ENCODE results near the gene MXRA8.
"Not testable (repeated sequence)": the region's sequence is repeated elsewhere in the genome, so short reads cannot be mapped to it uniquely, and the experiment has no call there.

The MXRA8 gene

DNA sequence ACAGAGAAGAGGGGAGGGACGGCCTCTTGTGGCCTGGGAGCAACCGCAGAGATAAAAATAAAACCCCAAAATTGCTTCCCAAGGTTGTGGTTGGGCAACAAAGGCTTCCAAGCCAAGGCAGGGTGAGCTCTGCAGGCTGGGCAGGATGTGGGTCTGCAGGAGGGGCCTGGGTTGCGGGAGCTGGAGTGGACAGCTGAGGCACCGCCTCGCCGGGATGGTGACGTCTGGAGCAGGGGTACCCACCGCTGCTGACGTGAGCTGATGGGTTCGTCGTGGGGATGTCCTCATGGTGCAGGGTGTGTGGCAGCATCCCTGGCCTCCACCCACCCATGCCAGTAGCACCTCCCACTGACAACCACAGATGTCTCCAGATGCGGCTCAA is 13.0 kb upstream of the MXRA8 start:
- no peak for DNase-seq (ENCODE audit: low read depth)
- no peak overlapping the region for H3K4me3 ChIP-seq (ENCODE audit: low read length)
- TF ChIP-seq, protein P1, sequence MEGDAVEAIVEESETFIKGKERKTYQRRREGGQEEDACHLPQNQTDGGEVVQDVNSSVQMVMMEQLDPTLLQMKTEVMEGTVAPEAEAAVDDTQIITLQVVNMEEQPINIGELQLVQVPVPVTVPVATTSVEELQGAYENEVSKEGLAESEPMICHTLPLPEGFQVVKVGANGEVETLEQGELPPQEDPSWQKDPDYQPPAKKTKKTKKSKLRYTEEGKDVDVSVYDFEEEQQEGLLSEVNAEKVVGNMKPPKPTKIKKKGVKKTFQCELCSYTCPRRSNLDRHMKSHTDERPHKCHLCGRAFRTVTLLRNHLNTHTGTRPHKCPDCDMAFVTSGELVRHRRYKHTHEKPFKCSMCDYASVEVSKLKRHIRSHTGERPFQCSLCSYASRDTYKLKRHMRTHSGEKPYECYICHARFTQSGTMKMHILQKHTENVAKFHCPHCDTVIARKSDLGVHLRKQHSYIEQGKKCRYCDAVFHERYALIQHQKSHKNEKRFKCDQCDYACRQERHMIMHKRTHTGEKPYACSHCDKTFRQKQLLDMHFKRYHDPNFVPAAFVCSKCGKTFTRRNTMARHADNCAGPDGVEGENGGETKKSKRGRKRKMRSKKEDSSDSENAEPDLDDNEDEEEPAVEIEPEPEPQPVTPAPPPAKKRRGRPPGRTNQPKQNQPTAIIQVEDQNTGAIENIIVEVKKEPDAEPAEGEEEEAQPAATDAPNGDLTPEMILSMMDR (conservative IDR thresholded peaks at IDR 0.05; ENCODE audit: low read depth, low read length), result no peak

DNA sequence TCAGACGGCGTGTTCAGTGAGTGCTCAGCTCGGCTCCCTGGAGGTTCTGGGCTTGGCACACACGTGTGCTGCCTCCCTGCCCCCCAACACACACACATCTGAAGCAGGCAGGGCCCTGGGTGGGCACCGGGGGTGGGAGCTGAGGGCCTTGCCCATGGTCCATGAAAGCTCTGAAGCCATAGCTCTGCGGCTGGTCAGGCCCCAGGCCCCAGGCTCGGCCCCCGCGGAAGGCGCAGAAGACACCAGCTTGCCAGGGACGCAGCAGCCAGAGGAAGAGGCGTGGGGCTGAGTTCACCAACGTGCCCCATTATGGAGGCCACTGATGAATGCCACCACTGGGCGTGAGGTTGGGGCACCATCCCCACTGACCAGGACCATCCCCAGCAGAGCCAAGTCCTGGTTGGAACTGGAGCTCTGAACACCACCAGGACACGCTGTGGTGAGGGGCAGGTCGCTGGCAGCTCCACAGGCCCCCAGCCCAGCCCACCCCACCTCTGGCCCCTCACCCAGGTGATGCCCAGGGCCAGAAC is 12.5 kb upstream of the MXRA8 start:
- TF ChIP-seq, protein P1 (conservative IDR thresholded peaks at IDR 0.05; ENCODE audit: low read depth, low read length), result no peak
- DNase-seq (ENCODE audit: low read depth), result no peak
- H3K4me3 ChIP-seq (ENCODE audit: low read length), result no peak overlapping the region

DNA sequence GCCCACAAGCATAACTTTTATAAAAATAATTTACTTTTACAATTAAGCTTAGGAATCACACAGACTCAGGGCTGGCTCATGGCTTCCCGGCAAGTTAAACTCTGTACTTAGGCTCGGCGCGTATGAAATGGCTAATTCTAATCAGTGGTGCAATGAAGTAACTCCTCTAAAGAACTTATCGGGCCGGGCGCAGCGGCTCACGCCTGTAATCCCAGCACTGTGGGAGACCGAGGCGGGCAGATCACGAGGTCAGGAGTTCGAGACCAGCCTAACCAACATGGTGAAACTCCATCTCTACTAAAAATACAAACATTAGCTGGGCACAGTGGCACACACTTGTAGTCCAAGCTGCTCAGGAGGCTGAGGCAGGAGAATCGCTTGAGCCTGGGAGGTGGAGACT is 11.7 kb upstream of the MXRA8 start:
- DNase-seq (ENCODE audit: low read depth); H3K4me3 ChIP-seq (ENCODE audit: low read length): not testable (repeated sequence)

DNA sequence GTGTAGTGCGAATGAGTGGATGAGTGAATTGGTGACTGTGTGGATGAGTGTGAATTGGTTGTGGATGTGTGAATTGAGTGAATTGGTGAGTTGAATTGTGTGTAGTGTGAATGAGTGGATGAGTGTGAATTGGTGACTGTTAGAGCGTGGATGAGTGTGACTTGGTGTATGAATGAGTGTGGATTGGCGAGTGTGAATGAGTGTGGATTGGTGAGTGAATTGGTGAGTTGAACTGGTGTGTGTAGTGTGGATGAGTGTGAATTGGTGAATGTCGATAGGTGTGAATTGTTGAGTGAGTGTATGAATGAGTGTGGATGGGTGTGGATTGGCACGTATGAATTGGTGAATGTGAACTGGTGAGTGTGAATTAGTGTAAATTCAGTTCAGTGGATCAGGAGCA is 9.0 kb upstream of the MXRA8 start:
- DNase-seq (ENCODE audit: low read depth), result no peak
- TF ChIP-seq, protein P1 (conservative IDR thresholded peaks at IDR 0.05; ENCODE audit: low read depth, low read length), result no peak

DNA sequence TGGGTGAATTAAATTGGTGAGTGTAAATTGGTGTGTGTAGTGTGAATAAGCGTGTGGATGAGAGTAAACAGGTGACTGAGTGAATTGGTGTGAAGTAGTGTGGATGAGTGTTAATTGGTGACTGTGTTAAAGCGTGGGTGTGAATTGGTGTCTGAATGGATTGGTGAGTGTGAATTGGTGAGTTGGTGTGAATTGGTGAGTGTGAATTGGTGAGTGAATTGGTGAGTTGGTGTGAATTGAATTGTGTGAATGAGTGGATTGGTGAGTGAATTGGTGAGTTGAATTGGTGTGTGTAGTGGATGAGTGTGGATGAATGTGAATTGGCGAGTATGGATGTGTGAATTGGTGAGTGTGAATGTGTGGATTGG is 8.3 kb upstream of the MXRA8 start:
- TF ChIP-seq, protein P1 (conservative IDR thresholded peaks at IDR 0.05; ENCODE audit: low read depth, low read length), result no peak
- no peak for DNase-seq (ENCODE audit: low read depth)
- H3K4me3 ChIP-seq (ENCODE audit: low read length), result no peak overlapping the region

More for the DNA sequence above, 9.0 kb upstream of the MXRA8 start:
- no peak overlapping the region for H3K4me3 ChIP-seq (ENCODE audit: low read length)

DNA sequence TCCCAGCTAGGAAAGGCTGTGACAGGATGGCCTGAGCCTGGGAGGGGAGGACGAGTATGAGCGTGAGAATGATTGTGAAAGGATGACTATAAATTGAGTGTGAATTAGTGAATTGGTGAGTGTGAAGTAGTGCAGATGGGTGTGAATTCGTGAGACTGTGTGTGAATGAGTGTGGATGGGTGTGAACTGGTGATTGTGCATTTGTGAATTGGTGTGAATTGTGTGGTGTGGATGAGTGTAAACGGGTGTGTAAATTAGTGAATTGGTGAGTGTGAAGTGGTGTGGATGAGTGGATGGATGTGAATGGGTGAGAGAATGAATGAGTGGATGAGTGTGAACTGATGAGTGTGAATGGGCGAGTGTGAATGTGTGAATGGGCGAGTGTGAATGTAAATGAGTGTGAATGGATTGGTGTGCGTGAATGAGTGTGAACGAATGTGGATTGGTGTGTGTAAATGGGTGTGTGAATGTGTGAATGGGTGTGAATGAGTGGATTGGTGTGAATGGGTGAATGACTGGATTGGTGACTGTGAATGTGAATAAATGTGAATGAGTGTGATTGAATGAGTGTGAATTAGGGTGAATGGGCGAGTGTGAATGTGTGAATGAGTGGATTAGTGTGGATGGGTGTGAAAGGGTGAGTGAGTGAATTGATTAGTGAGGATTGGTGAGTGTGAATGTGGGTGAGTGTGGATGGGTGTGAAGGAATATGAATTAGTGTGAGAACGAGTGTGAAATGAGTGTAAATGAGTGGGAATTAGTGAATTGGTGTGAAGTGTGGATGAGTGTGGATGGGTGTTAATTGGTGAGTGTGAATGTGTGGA is 7.7 kb upstream of the MXRA8 start:
- DNase-seq (ENCODE audit: low read depth), result no peak
- H3K4me3 ChIP-seq (ENCODE audit: low read length), result no peak overlapping the region
- TF ChIP-seq, protein P1 (conservative IDR thresholded peaks at IDR 0.05; ENCODE audit: low read depth, low read length), result no peak

DNA sequence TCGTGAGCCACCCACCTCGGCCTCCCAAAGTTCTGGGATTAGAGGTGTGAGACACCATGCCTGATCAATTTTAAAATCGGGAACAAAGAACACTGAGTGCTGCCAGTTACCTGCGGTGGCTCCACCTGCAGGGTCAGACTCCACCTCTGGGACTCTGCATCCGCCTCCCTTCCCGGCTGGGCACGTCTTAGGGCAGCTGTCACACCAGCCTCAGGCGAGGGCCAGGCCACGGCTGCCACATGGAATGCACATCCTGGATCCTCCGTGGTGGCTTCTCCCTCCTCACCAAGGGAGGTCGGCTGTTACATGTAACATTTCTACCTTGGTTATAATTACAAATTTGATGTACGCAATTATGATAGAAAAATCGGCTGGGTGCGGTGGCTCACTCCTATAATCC is 5.9 kb upstream of the MXRA8 start:
- TF ChIP-seq, protein P1 (conservative IDR thresholded peaks at IDR 0.05; ENCODE audit: low read depth, low read length), result no peak
- no peak for DNase-seq (ENCODE audit: low read depth)

More for the DNA sequence above, 5.9 kb upstream of the MXRA8 start:
- H3K4me3 ChIP-seq (ENCODE audit: low read length), result no peak overlapping the region

All from retinal pigment epithelial cell (primary cell).